Mesenteric fat pad (tissue), 1 donor: ENCODE measurements around the gene EFHC1. TPM values are rescaled to one million over a fixed set of nuclear protein-coding genes. Genes with fewer than 3 reads are reported as not detected.
"Not testable (repeated sequence)": the region's sequence is repeated elsewhere in the genome, so short reads cannot be mapped to it uniquely, and the experiment has no call there.

Experiments used
- DNase-seq: peaks from one replicate; pipeline ENCODE4 v3.0.0-alpha.2; 2020; ENCODE audit warnings: low spot score
- total RNA-seq: library from RNA; stranded (reverse); fragmentation: NEBNext Ultra II Directional; extraction: Animal tissue kit (Norgen Biotek cat#: 25700); gene quantifications from one replicate; pipeline ENCODE4 v1.2.1, GENCODE V29; 2021
- donor health status: DM: yes; HTN: yes; CAD: no.

Gene EFHC1
- total RNA-seq, 1 donor from 2014 or later, result 10.4 TPM

GRCh38 chr6:52435345-52435744 lies 15.2 kb downstream of the EFHC1 start:
- no peak for DNase-seq

GRCh38 chr6:52438926-52439325 lies 18.8 kb downstream of the EFHC1 start:
- DNase-seq, result no peak

GRCh38 chr6:52454556-52454955 lies 34.4 kb downstream of the EFHC1 start:
- DNase-seq, result no peak

GRCh38 chr6:52457096-52457495 lies 37.0 kb downstream of the EFHC1 start:
- no peak for DNase-seq

- not testable (repeated sequence) for DNase-seq
Observed at GRCh38 chr6:52461194-52461593, 41.1 kb downstream of the EFHC1 start.

- no peak for DNase-seq
Observed at GRCh38 chr6:52474173-52474572, 54.0 kb downstream of the EFHC1 start.

GRCh38 chr6:52475307-52475706 lies 55.2 kb downstream of the EFHC1 start:
- no peak for DNase-seq

GRCh38 chr6:52482903-52483670 lies 62.9 kb downstream of the EFHC1 start:
- no peak for DNase-seq

- DNase-seq, result no peak
Observed at GRCh38 chr6:52483671-52484003, 63.5 kb downstream of the EFHC1 start.

GRCh38 chr6:52489881-52490280 lies 69.7 kb downstream of the EFHC1 start:
- no peak for DNase-seq

GRCh38 chr6:52491203-52492069 lies 71.3 kb downstream of the EFHC1 start:
- no peak for DNase-seq

- no peak for DNase-seq
Observed at GRCh38 chr6:52493669-52494068, 73.5 kb downstream of the EFHC1 start.

GRCh38 chr6:52494298-52495072 lies 74.3 kb downstream of the EFHC1 start:
- DNase-seq, result no peak

GRCh38 chr6:52495922-52496321 lies 75.8 kb downstream of the EFHC1 start:
- DNase-seq, result no peak

- no peak for DNase-seq
Observed at GRCh38 chr6:52496631-52497030, 76.5 kb downstream of the EFHC1 start.

- DNase-seq, result no peak
Observed at GRCh38 chr6:52497652-52498408, 77.7 kb downstream of the EFHC1 start.

GRCh38 chr6:52498538-52499017 lies 78.4 kb downstream of the EFHC1 start:
- no peak for DNase-seq

GRCh38 chr6:52499026-52499425 lies 78.9 kb downstream of the EFHC1 start:
- no peak for DNase-seq

- DNase-seq, result no peak
Observed at GRCh38 chr6:52499681-52500236, 79.6 kb downstream of the EFHC1 start.
